A549 (cell line): ENCODE results near the gene S1PR4. TPM values are rescaled to one million over a fixed set of nuclear protein-coding genes. Genes with fewer than 3 reads are reported as not detected.

Source experiments
- ATAC-seq, 2 experiments: fragments of 200-7000 bp in 1 of 2; fragments of >200 bp in 1 of 2; cut with Nextera tagmentation in 1 of 2; cut with Tn5 transposase in 1 of 2; 3 replicates each; pipeline versions ENCODE4 v1.8.0 to v1.9.1; 2018 to 2020; ENCODE audit warnings: mild to moderate bottlenecking in 1 of 2, moderate library complexity in 1 of 2
- CTCF ChIA-PET: fragments of 300-600 bp; sonication (Branson Sonifier 250); formaldehyde crosslinking; extraction: SDS; loops from one replicate; lab custom pipeline; 2021; ENCODE audit warnings: antibody characterized with exemption, inconsistent platforms; lab: Yijun Ruan, JAX
- POLR2A ChIA-PET: fragments of 350-600 bp; formaldehyde crosslinking; extraction: SDS; loops from one replicate; lab custom pipeline; 2021; ENCODE audit warnings: antibody characterized with exemption, inconsistent platforms; lab: Yijun Ruan, JAX
- DNase-seq, 2 experiments: peaks; one replicate each; pipeline versions ENCODE4 v3.0.0 to v3.0.0-alpha.2; 2011 to 2016; ENCODE audit warnings: low read depth in 1 of 2, low spot score in 1 of 2
- FAIRE-seq: peaks from 2 replicates; lab custom pipeline; 2011; peaks lifted over from hg19 to GRCh38; lab: Jason Lieb, UNC
- H3K27ac ChIP-seq, 2 experiments: fragments of >200 bp; sonication (Bioruptor Twin); formaldehyde crosslinking; 3 replicates each; pipeline ENCODE4 v1.5.1; 2016 to 2017
- H3K4me1 ChIP-seq: fragments of >200 bp; sonication (Bioruptor Twin); formaldehyde crosslinking; 3 replicates; pipeline ENCODE4 v1.6.1; 2016
- H3K4me2 ChIP-seq: fragments of >200 bp; sonication (Bioruptor Twin); formaldehyde crosslinking; 3 replicates; pipeline ENCODE4 v1.6.1; 2016
- H3K4me3 ChIP-seq: fragments of >200 bp; sonication (Bioruptor Twin); formaldehyde crosslinking; 3 replicates; pipeline ENCODE4 v1.5.1; 2016
- H3K9me3 ChIP-seq: fragments of >200 bp; sonication (Bioruptor Twin); formaldehyde crosslinking; 3 replicates; pipeline ENCODE4 v1.6.1; 2016
- BHLHE40 ChIP-seq: IDR thresholded peaks from 2 replicates; pipeline ENCODE4 v1.6.1; 2012; ENCODE audit warnings: low read depth, low read length, inconsistent platforms
- CBX2 ChIP-seq: fragments of 200-600 bp; sonication (generic); IDR thresholded peaks from 2 replicates; pipeline ENCODE4 v1.6.1; 2016; ENCODE audit warnings: low read depth, mild to moderate bottlenecking, borderline replicate concordance
- EHF ChIP-seq: fragments of 250-450 bp; sonication (Bioruptor Pico); IDR thresholded peaks from 2 replicates; pipeline ENCODE4 v1.5.0; 2020; ENCODE audit warnings: mild to moderate bottlenecking
- EP300 ChIP-seq, 2 experiments: fragments of >200 bp; sonication (Bioruptor Twin); formaldehyde crosslinking; IDR thresholded peaks; 2 replicates in 1 of 2; 3 replicates in 1 of 2; pipeline ENCODE4 v1.6.1; 2016 to 2017
- FOXS1 ChIP-seq: fragments of 250-450 bp; sonication (Bioruptor Pico); IDR thresholded peaks from 2 replicates; pipeline ENCODE4 v1.5.0; 2020; ENCODE audit warnings: mild to moderate bottlenecking, moderate library complexity
- HEYL ChIP-seq: fragments of 250-450 bp; sonication (Bioruptor Pico); IDR thresholded peaks from 2 replicates; pipeline ENCODE4 v1.8.0; 2021; ENCODE audit warnings: mild to moderate bottlenecking, moderate library complexity
- HOXA7 ChIP-seq: fragments of 250-450 bp; sonication (Bioruptor Pico); IDR thresholded peaks from 2 replicates; pipeline ENCODE4 v1.5.0; 2020; ENCODE audit warnings: mild to moderate bottlenecking, moderate library complexity
- JUNB ChIP-seq: fragments of >200 bp; sonication (Bioruptor Twin); formaldehyde crosslinking; IDR thresholded peaks from 2 replicates; pipeline ENCODE4 v1.6.1; 2016
- KDM1A ChIP-seq: fragments of 200-600 bp; sonication (generic); IDR thresholded peaks from 2 replicates; pipeline ENCODE4 v1.6.1; 2016; ENCODE audit warnings: low read depth, mild to moderate bottlenecking
- MAFK ChIP-seq: fragments of 450-650 bp; IDR thresholded peaks from 2 replicates; pipeline ENCODE4 v1.6.1; 2014; ENCODE audit not compliant: partially characterized antibody
- MYC ChIP-seq: IDR thresholded peaks from 2 replicates; pipeline ENCODE4 v1.6.1; 2012; ENCODE audit warnings: mild to moderate bottlenecking, inconsistent platforms, low read length, improper control_type of control experiment, borderline replicate concordance
- NFE2L2 ChIP-seq: fragments of 150-350 bp; conservative IDR thresholded peaks from 2 replicates; pipeline ENCODE4 v1.6.1; 2014; ENCODE audit warnings: low read length
- NR3C1 ChIP-seq: fragments of >200 bp; sonication (Bioruptor Twin); formaldehyde crosslinking; IDR thresholded peaks from 3 replicates; pipeline ENCODE4 v1.6.1; 2017
- PHF8 ChIP-seq: fragments of 200-600 bp; sonication (generic); IDR thresholded peaks from 2 replicates; pipeline ENCODE4 v1.6.1; 2016; ENCODE audit warnings: low read depth, mild to moderate bottlenecking, antibody characterized with exemption, moderate library complexity, borderline replicate concordance
- REST ChIP-seq: fragments of 200-600 bp; sonication (generic); IDR thresholded peaks from 2 replicates; pipeline ENCODE4 v1.6.1; 2016; ENCODE audit warnings: antibody characterized with exemption, mild to moderate bottlenecking, moderate library complexity
- RFX5 ChIP-seq: fragments of 450-650 bp; IDR thresholded peaks from 2 replicates; pipeline ENCODE4 v1.7.1; 2014; ENCODE audit warnings: antibody characterized with exemption, mild to moderate bottlenecking, moderate library complexity
- TFCP2L1 ChIP-seq: fragments of 250-450 bp; sonication (Bioruptor Pico); IDR thresholded peaks from 2 replicates; pipeline ENCODE4 v1.5.0; 2021; ENCODE audit warnings: mild to moderate bottlenecking
- USF2 ChIP-seq: fragments of 450-650 bp; IDR thresholded peaks from 2 replicates; pipeline ENCODE4 v1.6.1; 2014; ENCODE audit warnings: antibody characterized with exemption
- ZC3H11A ChIP-seq: fragments of 450-650 bp; IDR thresholded peaks from 2 replicates; pipeline ENCODE4 v1.6.1; 2014; ENCODE audit warnings: antibody characterized with exemption, mild to moderate bottlenecking
- ZFP36 ChIP-seq: fragments of 450-650 bp; IDR thresholded peaks from 2 replicates; pipeline ENCODE4 v1.6.1; 2014; ENCODE audit warnings: borderline replicate concordance; ENCODE audit not compliant: partially characterized antibody
- ZNF302 ChIP-seq: fragments of 250-450 bp; sonication (Bioruptor Pico); IDR thresholded peaks from 2 replicates; pipeline ENCODE4 v1.9.0; 2021; ENCODE audit warnings: inconsistent platforms, mild to moderate bottlenecking, moderate library complexity
- WGBS: methylation state at CpG from one replicate; pipeline ENCODE4 v1.1.6; 2017; ENCODE audit errors: missing lambda C conversion rate; 5-methylcytosine and 5-hydroxymethylcytosine counted together
- polyA plus RNA-seq, 4 experiments: library from polyadenylated mRNA; depleted of rRNA in 3 of 4; stranded (reverse); fragments of >200 nt; fragmentation: RNase III in 1 of 4; extraction: RNeasy Plus Mini Kit Qiagen cat#74134 plus additional on column Dnase treatment in 1 of 4; gene quantifications; 2 replicates in 3 of 4; 3 replicates in 1 of 4; pipeline ENCODE4 v1.2.3, GENCODE V29; 2011 to 2017
- TF ChIP-seq, protein P1 (sequence below): IDR thresholded peaks from 2 replicates; pipeline ENCODE4 v1.6.1; 2012; ENCODE audit warnings: low read depth, borderline replicate concordance
- TF ChIP-seq, protein P2 (sequence below): IDR thresholded peaks from 2 replicates; pipeline ENCODE4 v1.6.1; 2012

The S1PR4 gene
- polyA plus RNA-seq, 2 of the 4 experiments (the other 2 are of a cell fraction), result 0.09 to 0.17 TPM

- no peak for TF ChIP-seq ZC3H11A
- TF ChIP-seq, protein P1, sequence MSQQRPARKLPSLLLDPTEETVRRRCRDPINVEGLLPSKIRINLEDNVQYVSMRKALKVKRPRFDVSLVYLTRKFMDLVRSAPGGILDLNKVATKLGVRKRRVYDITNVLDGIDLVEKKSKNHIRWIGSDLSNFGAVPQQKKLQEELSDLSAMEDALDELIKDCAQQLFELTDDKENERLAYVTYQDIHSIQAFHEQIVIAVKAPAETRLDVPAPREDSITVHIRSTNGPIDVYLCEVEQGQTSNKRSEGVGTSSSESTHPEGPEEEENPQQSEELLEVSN, result no peak
- no peak for TF ChIP-seq CBX2
- TF ChIP-seq HOXA7 (CRISPR knock-in tag), result no peak
- no peak for TF ChIP-seq RFX5
- TF ChIP-seq BHLHE40, result no peak
- peak; percentile 38; the same call in 1 of the 2 replicates for TF ChIP-seq MYC
- TF ChIP-seq EP300 (IDR thresholded peaks at IDR 0.05), result no peak
- TF ChIP-seq HEYL (CRISPR knock-in tag), result no peak
- no peak for TF ChIP-seq MAFK
- no peak for TF ChIP-seq FOXS1
- TF ChIP-seq JUNB, result no peak
- TF ChIP-seq NR3C1, result no peak
- TF ChIP-seq TFCP2L1, result no peak
- TF ChIP-seq NFE2L2, result no peak
- no peak for TF ChIP-seq REST
- 0 out of 2 replicates have a peak, but pooled peaks have one; percentile 34 for TF ChIP-seq USF2
- no peak for TF ChIP-seq ZNF302 (CRISPR knock-in tag)
- TF ChIP-seq PHF8, result peak; percentile 33; the same call in 1 of the 2 replicates
These were observed 7.0 kb downstream of the S1PR4 start, which contains the start of gene NCLN (continued) for GRCh38 chr19:3185461-3186159.

DNA sequence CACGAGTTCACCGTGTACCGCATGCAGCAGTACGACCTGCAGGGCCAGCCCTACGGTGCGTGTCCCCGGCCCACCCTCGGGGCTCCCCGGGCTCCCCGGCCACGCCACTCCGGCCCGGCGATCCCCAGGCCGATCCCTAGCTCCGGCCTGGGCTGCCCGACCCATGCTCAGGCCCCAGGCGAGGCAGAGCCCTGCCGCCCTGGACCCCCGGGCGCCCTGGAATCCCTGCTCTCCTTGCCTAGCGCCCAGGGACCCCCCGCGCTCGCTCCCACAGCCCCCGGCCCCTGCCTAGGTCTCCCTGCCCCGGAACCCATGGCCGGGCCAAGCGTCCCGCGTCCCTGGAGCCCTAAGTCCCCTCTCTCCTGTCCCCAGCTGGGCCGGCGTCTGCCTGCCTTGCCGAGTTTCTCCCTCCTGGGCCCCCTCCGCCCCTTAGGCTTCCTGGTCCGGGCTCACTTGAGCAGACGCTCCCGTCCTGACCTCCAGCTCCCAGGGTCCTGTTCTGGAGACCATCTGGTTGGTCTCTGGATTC, 7.7 kb downstream of the S1PR4 start:
- 5% methylated on average over 11 of the region's 38 CpGs for WGBS
- Histone ChIP-seq H3K27ac (peak overlapping the region; percentile 89 to 92), H3K9me3 (no peaks in the 10 kb centered on the region), H3K4me1 (peaks cover 11% of the 10 kb centered on the region), H3K4me3 (peak overlapping the region; percentile 97), H3K4me2 (peak overlapping the region; percentile 90)
- DNase-seq (no peak), FAIRE-seq (no peak), ATAC-seq (peak; percentile 49 to 51)
- TF ChIP-seq ZFP36 (no peak), NFE2L2 (no peak), EHF (CRISPR knock-in tag) (no peak), KDM1A (no peak)
- TF ChIP-seq, protein P2, sequence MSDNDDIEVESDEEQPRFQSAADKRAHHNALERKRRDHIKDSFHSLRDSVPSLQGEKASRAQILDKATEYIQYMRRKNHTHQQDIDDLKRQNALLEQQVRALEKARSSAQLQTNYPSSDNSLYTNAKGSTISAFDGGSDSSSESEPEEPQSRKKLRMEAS, result peak; percentile 45; the same call in 1 of the 2 replicates
- ChIA-PET POLR2A (no interaction called here), CTCF (interaction anchor here (0.6 kb wide), 1 partner anchor 285 kb away, joined by 3 read pairs; no protein-coding TSS in a partner anchor)
